Measurements from ENCODE around the gene VAV1. TPM values are rescaled to one million over a fixed set of nuclear protein-coding genes. Genes with fewer than 3 reads are reported as not detected.

VAV1 gene
- total and polyA plus RNA-seq, 7 donors = 0.20 to 1.8 (median 1.1) TPM

DNA sequence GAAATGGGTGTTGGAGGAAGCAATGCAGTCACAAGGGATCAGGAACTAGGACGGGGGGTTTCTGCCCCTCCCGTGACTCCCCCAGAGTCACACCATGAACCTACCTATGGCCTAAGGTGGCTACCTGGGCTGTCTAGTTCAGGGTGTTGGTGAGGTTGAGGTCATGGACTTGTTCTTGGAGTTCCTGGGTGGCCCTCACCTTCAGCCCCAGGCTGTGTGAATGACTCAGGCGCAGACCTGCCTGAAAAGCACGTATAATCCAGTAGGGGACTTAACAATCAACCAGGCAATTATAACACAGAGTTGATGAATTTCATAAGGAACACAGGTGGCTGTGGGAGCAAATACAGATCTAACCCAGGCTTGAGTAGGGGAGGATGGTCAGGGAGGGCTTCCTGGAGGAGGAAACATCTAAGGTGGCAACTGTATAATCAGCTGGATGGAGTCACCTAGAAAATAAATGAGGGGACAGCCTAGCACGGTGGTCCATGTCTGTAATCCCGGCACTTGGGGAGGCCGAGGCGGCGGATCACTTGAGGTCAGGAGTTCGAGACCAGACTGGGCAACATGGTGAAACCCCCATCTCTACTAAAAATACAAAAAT lies 89.3 kb downstream of the VAV1 start:
- H3K9me3 ChIP-seq = no peaks in the 10 kb centered on the region
- ATAC-seq (no peak), DNase-seq (no peak)
- H3K4me3 ChIP-seq = no peak overlapping the region
- WGBS, 3 donors = 74 to 83% (median 81%) methylated on average over 10 of the region's 10 CpGs
- peaks cover 0 to 5% (median 3%) of the 10 kb centered on the region in 3 donors for H3K27me3 ChIP-seq (ENCODE audit: insufficient read depth in 3 of 3, low read length in 2 of 3)
- no peaks in the 10 kb centered on the region for H3K4me1 ChIP-seq
- H3K36me3 ChIP-seq (ENCODE audit: insufficient read depth in 1 of 2, low read depth in 1 of 2) = no peaks in the 10 kb centered on the region
- no peak overlapping the region for H3K27ac ChIP-seq
- intact Hi-C loops (cut with DNase I) = loop anchor here (2.0 to 10.0 kb wide), 3 partner anchors 227 to 327 kb away; partner anchors contain the start of gene TNFSF9 (in 1 of the 2)
- TF ChIP-seq, protein P1, sequence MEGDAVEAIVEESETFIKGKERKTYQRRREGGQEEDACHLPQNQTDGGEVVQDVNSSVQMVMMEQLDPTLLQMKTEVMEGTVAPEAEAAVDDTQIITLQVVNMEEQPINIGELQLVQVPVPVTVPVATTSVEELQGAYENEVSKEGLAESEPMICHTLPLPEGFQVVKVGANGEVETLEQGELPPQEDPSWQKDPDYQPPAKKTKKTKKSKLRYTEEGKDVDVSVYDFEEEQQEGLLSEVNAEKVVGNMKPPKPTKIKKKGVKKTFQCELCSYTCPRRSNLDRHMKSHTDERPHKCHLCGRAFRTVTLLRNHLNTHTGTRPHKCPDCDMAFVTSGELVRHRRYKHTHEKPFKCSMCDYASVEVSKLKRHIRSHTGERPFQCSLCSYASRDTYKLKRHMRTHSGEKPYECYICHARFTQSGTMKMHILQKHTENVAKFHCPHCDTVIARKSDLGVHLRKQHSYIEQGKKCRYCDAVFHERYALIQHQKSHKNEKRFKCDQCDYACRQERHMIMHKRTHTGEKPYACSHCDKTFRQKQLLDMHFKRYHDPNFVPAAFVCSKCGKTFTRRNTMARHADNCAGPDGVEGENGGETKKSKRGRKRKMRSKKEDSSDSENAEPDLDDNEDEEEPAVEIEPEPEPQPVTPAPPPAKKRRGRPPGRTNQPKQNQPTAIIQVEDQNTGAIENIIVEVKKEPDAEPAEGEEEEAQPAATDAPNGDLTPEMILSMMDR (IDR thresholded peaks at IDR 0.05) = no peak

DNA sequence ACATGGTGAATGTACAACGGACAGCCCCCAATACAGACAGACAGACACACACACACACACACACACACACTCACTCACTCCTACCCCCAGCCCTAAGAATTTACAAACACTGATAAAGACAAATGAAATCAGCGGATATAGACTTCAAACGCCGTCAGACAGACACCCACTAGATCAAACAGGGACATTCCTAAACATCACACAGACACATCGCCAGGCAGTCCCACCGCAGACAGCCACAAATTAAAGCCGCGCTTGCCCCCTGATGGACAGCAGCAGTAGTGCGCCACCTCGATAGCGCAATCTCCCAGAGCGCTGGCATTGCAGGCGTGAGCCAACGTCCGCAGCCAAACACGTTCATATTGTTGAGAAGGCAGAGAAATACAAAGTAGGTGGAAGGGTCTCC lies 90.2 kb downstream of the VAV1 start:
- Histone ChIP-seq H3K36me3 (ENCODE audit: insufficient read depth in 1 of 2, low read depth in 1 of 2) (no peaks in the 10 kb centered on the region), H3K9me3 (no peaks in the 10 kb centered on the region), H3K27ac (no peak overlapping the region), H3K4me3 (peak overlapping the region; percentile 40), H3K4me1 (no peaks in the 10 kb centered on the region), H3K27me3 (ENCODE audit: insufficient read depth in 3 of 3, low read length in 2 of 3) (peaks cover 0 to 5% (median 0%) of the 10 kb centered on the region in 3 donors)
- DNase-seq (peak; percentile 73 to 86), ATAC-seq (peak; percentile 84 to 95 (median 87))
- intact Hi-C loops (cut with DNase I) = loop anchor here (1.0 to 10.0 kb wide), 4 partner anchors 124 to 328 kb away; partner anchors contain the start of gene TNFSF9 (in 1 of the 2)
- 2 to 5% (median 4%) methylated on average over 16 of the region's 16 CpGs for WGBS, 3 donors
- TF ChIP-seq, protein P1 (IDR thresholded peaks at IDR 0.05) = peak; percentile 75

DNA sequence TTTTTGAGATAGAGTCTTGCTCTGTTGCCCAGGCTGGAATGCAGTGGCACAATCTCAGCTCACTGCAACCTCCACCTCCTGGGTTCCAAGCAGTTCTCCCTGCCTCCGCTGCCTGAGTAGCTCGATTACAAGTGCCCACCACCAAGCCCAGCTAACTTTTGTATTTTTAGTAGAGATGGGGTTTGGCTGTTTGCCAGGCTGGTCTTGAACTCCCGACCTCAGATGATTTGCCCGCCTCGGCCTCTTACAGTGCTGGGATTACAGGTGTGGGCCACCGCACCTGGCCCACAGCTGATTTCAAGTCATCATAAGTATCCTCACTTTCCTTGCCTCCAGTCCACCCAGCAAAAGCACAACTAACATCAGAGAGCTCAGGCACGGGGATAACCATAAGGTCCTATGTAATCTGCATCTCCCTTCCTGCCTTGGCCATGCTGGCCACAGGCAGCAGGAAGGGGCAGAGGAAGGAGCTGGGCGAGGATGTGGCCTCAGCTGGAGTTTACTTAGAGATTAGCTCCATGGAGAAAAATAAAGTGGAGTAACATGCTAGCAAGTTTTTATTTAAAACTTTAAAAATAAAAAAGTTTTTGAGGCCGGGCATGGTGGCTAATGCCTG lies 91.9 kb downstream of the VAV1 start:
- Histone ChIP-seq H3K27me3 (ENCODE audit: insufficient read depth in 3 of 3, low read length in 2 of 3) (peaks cover 0 to 5% (median 0%) of the 10 kb centered on the region in 3 donors), H3K36me3 (ENCODE audit: insufficient read depth in 1 of 2, low read depth in 1 of 2) (no peaks in the 10 kb centered on the region), H3K9me3 (no peaks in the 10 kb centered on the region), H3K4me3 (no peak overlapping the region), H3K27ac (no peak overlapping the region), H3K4me1 (no peaks in the 10 kb centered on the region)
- intact Hi-C loops (cut with DNase I) = loop anchor here in 1 of 2 donors (10.0 kb wide), 2 partner anchors 230 to 330 kb away; partner anchors contain the start of gene TNFSF9
- DNase-seq (no peak), ATAC-seq (no peak)
- TF ChIP-seq, protein P1 (IDR thresholded peaks at IDR 0.05) = no peak
- 55 to 66% (median 57%) methylated on average over 9 of the region's 9 CpGs for WGBS, 3 donors

DNA sequence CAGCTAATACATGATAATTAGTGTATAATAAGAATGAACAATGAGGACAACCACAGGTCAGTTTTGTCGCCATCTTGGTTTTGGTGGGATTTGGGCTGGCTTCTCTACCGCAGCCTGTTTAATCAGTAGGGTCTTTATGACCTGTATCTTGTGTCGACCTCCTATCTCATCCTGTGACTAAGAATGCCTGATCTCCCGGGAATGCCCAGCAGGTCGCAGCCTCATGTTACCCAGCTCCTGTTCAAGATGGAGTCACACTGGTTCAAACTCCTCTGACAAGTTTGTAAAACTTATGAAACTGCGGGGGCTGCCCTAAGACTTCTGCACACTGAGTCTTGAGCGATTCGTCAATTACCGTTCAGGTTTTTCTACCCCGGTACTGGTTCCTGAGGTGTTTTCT lies 93.3 kb downstream of the VAV1 start:
- Histone ChIP-seq H3K27ac (no peak overlapping the region), H3K4me1 (no peaks in the 10 kb centered on the region), H3K36me3 (ENCODE audit: insufficient read depth in 1 of 2, low read depth in 1 of 2) (no peaks in the 10 kb centered on the region), H3K27me3 (ENCODE audit: insufficient read depth in 3 of 3, low read length in 2 of 3) (peaks cover 0 to 5% (median 0%) of the 10 kb centered on the region in 3 donors), H3K9me3 (no peaks in the 10 kb centered on the region), H3K4me3 (no peak overlapping the region)
- 67 to 73% (median 68%) methylated on average over 10 of the region's 10 CpGs for WGBS, 3 donors
- DNase-seq (no peak), ATAC-seq (no peak)
- TF ChIP-seq, protein P1 (IDR thresholded peaks at IDR 0.05) = no peak
- intact Hi-C loops (cut with DNase I) = loop anchor here (2.0 to 10.0 kb wide), 3 partner anchors 231 to 347 kb away; partner anchors contain the start of gene TNFSF9 (in 1 of the 2)

All from psoas muscle (tissue), 8 donors.